ENCODE results near the gene MTERF4.

Gene MTERF4

GRCh38 chr2:241112592-241112991 is 10.5 kb upstream of the MTERF4 start:
- TF ChIP-seq, protein P1, sequence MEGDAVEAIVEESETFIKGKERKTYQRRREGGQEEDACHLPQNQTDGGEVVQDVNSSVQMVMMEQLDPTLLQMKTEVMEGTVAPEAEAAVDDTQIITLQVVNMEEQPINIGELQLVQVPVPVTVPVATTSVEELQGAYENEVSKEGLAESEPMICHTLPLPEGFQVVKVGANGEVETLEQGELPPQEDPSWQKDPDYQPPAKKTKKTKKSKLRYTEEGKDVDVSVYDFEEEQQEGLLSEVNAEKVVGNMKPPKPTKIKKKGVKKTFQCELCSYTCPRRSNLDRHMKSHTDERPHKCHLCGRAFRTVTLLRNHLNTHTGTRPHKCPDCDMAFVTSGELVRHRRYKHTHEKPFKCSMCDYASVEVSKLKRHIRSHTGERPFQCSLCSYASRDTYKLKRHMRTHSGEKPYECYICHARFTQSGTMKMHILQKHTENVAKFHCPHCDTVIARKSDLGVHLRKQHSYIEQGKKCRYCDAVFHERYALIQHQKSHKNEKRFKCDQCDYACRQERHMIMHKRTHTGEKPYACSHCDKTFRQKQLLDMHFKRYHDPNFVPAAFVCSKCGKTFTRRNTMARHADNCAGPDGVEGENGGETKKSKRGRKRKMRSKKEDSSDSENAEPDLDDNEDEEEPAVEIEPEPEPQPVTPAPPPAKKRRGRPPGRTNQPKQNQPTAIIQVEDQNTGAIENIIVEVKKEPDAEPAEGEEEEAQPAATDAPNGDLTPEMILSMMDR (IDR thresholded peaks at IDR 0.05; ENCODE audit: low read depth, low read length) = no peak
- no peak overlapping the region for H3K4me3 ChIP-seq (ENCODE audit: low read depth, low read length)
- DNase-seq (ENCODE audit: low read depth, low spot score) = no peak
- in situ Hi-C loops (cut with HindIII; ENCODE audit: low sequenced_read_pairs) = no loop called here

DNA sequence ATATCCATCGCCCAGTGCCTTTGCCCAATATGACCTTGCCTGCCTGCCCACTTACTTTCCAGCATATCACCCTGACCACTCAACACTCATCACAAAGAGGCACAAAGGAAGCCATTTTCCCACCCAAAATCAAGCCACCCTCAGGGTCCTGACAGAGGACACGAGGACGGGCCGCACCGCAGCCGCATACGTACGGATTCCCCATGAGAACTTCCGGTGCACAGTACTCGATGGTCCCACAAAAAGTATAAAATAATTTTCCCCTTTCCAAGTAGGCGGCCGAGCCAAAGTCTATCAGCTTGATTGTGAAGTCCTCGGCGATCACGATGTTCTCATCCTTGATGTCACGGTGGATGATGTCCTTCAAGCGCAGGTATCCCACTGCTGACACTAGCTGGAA is 10.0 kb upstream of the MTERF4 start:
- DNase-seq (ENCODE audit: low read depth, low spot score) = no peak

DNA sequence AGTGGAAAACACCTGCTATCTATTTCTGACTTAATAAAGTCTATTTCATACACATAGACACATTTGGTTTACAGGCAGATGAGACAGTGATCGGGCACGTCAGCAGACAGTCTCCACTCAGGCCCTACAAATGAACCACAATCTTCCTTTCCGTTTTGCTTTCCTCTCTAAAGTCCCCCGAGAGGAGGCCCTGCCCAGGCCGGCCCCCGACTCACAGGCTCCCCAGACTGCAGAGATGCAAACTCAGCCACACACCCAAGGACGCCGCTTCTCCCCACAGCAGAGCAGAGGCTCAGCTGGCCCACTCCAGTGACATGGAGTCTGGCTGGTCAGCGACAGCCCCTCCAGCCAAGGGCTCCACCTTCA is 9.3 kb upstream of the MTERF4 start:
- no peak overlapping the region for H3K4me3 ChIP-seq (ENCODE audit: low read depth, low read length)
- TF ChIP-seq, protein P1 (IDR thresholded peaks at IDR 0.05; ENCODE audit: low read depth, low read length) = no peak
- no peak for DNase-seq (ENCODE audit: low read depth, low spot score)
- in situ Hi-C loops (cut with HindIII; ENCODE audit: low sequenced_read_pairs) = no loop called here

More for the DNA sequence above, 10.0 kb upstream of the MTERF4 start:
- in situ Hi-C loops (cut with HindIII; ENCODE audit: low sequenced_read_pairs) = no loop called here
- H3K4me3 ChIP-seq (ENCODE audit: low read depth, low read length) = no peak overlapping the region
- TF ChIP-seq, protein P1 (IDR thresholded peaks at IDR 0.05; ENCODE audit: low read depth, low read length) = no peak

DNA sequence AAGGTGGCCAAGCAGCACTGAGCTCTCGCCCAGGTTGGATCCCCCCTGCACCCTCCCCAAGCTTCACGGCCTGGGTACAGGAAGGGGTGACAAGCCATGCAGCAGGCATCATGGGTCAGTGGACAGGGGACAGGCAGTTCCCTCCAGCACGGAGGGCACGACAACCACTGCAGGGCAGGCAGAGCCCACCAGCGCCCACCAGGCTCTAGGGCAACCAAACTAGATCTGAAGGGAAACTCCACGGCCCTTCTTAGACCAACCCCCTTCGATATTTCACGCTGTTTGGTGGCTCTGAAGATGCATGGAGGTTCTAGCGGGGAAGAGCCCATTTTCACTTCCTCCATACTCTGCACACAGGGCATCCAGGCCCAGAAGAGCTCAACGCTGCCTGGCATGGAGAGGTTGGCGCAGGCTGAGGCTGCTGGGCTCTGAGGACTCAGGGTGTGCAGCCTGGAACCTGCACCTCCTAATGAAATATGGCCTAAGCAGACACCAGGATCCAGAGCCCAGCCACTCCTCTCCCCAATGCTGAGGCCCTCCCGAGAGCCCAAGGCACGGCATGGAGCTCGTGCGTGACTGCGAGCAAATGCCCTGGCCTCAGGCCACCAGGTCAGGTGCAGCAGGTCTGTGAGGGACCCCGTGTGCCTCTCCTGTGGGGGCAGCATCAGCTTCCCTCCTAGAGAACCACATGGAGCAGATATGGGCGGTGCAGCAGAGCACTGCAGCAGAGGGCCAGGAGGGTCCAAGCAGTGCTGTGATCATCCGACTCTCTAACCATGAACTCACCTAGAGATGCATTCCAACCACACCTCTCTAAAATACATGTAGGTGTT is 8.7 kb upstream of the MTERF4 start:
- TF ChIP-seq, protein P1 (IDR thresholded peaks at IDR 0.05; ENCODE audit: low read depth, low read length) = no peak
- H3K4me3 ChIP-seq (ENCODE audit: low read depth, low read length) = no peak overlapping the region
- in situ Hi-C loops (cut with HindIII; ENCODE audit: low sequenced_read_pairs) = no loop called here
- DNase-seq (ENCODE audit: low read depth, low spot score) = no peak

GRCh38 chr2:241110089-241110606 is 8.1 kb upstream of the MTERF4 start:
- no peak overlapping the region for H3K4me3 ChIP-seq (ENCODE audit: low read depth, low read length)
- DNase-seq (ENCODE audit: low read depth, low spot score) = no peak
- in situ Hi-C loops (cut with HindIII; ENCODE audit: low sequenced_read_pairs) = no loop called here
- TF ChIP-seq, protein P1 (IDR thresholded peaks at IDR 0.05; ENCODE audit: low read depth, low read length) = no peak

GRCh38 chr2:241109210-241110088 is 7.4 kb upstream of the MTERF4 start:
- TF ChIP-seq, protein P1 (IDR thresholded peaks at IDR 0.05; ENCODE audit: low read depth, low read length) = no peak
- DNase-seq (ENCODE audit: low read depth, low spot score) = no peak
- no peak overlapping the region for H3K4me3 ChIP-seq (ENCODE audit: low read depth, low read length)
- in situ Hi-C loops (cut with HindIII; ENCODE audit: low sequenced_read_pairs) = no loop called here

Data from astrocyte of the spinal cord (primary cell).